ENCODE data around the gene EFTUD2.
"Not testable (repeated sequence)": the region's sequence is repeated elsewhere in the genome, so short reads cannot be mapped to it uniquely, and the experiment has no call there.

Gene EFTUD2

DNA sequence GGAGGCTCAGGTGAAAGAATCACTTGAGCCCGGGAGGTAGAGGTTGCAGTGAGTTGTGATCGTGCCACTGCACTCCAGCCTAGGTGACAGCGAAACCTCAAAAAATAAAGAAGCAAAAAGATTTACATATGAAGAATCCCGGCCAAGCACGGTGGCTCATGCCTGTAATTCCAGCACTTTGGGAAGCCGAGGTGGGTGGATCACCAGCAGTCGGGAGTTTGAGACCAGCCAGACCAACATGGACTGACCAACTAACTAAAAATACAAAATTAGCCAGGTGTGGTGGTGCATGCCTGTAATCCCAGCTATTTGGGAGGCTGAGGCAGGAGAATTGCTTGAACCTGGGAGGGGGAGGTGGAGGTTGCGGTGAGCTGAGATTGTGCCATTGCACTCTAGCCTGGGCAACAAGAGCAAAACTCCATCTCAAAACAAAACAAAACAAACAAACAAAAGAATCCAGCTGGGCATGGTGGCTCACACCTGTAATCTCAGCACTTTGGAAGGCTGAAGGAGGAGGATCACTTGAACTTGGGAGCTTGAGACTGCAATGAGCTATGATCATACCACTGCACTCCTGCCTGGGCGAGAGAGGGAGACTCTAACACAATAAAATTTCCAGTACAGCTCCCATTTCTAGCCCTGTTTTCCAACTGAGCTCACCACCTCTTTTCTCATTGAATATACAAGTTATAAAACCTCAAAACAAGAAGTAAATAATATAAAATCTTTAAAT is 90.4 kb downstream of the EFTUD2 start:
- DNase-seq (ENCODE audit: low read depth) = not testable (repeated sequence)

- DNase-seq (ENCODE audit: low read depth) = no peak
Measured at GRCh38 chr17:44808156-44808555, 91.1 kb downstream of the EFTUD2 start.

DNA sequence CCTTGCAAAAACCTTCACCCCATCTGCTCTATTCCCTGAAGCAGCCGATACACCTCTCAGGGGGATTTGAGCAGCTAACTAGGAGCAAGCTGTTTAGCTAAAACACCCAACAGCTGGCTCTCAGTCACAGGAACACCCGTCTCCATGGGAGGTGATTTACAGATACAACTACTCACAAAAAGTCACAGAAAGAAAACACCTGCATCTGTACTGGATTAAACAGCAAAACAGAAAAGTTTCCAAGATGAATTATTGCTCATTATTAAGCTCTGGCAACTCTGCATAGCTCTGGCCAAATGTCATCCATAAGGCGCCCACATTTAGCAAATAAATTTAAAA is 91.5 kb downstream of the EFTUD2 start:
- DNase-seq (ENCODE audit: low read depth) = no peak

- DNase-seq (ENCODE audit: low read depth) = no peak
Measured at GRCh38 chr17:44807093-44807816, 92.0 kb downstream of the EFTUD2 start.

DNA sequence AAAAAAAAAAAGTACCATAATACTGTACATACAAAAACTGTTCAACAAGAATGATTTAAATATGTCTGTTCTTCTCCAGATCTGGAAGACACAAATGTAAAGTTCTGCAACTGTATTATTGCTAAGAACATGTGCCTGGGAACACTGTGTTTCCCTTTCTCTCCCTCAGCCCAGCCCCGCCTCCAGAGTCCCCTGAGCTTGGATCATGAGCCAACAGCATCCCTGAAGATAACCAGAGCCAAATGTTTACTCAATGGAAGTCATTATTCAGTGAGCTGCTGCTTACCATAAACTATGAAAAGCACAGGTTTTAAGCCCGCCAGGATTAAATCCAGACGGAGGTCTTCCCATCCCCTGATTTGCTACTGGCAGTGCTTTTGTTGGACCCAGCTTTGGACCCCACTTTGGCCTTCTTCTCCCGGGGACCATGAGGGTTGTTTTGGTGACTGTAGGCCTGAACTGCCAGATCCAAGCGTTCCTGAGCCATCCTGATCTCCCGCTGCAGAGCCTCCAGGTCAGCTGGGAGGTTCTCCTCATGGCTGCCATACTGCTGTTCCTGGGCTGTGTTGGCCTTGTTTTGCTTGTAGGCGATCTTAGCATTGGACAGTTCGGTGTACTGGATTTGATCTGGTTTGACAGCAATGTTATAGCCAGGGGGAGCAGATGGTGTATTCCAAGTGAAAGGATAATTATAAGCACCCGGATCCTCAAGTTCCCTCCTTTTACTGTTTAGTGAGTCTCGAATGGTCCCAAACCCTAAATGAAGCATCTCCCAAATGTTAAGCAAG is 94.7 kb downstream of the EFTUD2 start:
- DNase-seq (ENCODE audit: low read depth) = no peak

DNA sequence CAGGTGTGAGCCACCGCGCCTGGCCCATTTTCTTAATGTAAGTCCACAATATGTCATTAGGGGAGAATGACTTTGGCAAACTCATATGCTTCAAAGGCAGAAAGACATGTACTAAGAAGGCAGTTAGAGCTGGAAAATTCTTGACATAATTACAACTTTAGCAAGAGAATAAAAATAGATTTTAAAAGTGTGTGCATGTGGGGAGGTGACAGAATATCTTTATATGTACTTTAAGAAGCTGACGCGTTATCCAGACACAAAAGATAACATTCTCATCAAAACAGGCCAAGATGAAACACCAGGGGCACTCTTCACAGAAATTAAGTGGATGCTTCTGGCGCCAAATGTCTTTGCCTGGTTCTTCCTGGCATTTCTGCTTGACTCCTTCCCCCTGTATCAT is 97.4 kb downstream of the EFTUD2 start:
- no peak for DNase-seq (ENCODE audit: low read depth)

Data from stimulated activated CD8-positive, alpha-beta memory T cell treated with anti-CD3 and anti-CD28 coated beads, Interleukin-7, amount 100 ng/mL, for 24 hours (primary cell).